HG02870 (cell line): ENCODE measurements around the gene DECR2.
"Not testable (repeated sequence)": the region's sequence is repeated elsewhere in the genome, so short reads cannot be mapped to it uniquely, and the experiment has no call there.

Experiments
- ATAC-seq: cut with Tn5 transposase; IDR thresholded peaks from one replicate; pipeline ENCODE4 v1.9.1; 2021; ENCODE audit warnings: mild to moderate bottlenecking, moderate library complexity; ENCODE audit not compliant: unreplicated experiment

DECR2 gene

GRCh38 chr16:399340-400019 lies 2.2 kb upstream of the DECR2 start:
- no peak for ATAC-seq

GRCh38 chr16:400061-400591 lies 1.6 kb upstream of the DECR2 start:
- ATAC-seq, result no peak

- ATAC-seq, result no peak
Measured at GRCh38 chr16:404971-405486, 3.3 kb downstream of the DECR2 start.

GRCh38 chr16:405548-406506 lies 4.1 kb downstream of the DECR2 start:
- no peak for ATAC-seq

GRCh38 chr16:407253-407652 lies 5.6 kb downstream of the DECR2 start:
- no peak for ATAC-seq

- no peak for ATAC-seq
Measured at GRCh38 chr16:410516-411178, 9.0 kb downstream of the DECR2 start.

GRCh38 chr16:411576-412265 lies 10.0 kb downstream of the DECR2 start:
- no peak for ATAC-seq

- ATAC-seq, result no peak
Measured at GRCh38 chr16:414395-415169, 12.9 kb downstream of the DECR2 start.

GRCh38 chr16:415170-415498 lies 13.4 kb downstream of the DECR2 start:
- not testable (repeated sequence) for ATAC-seq

GRCh38 chr16:422179-422578 lies 20.5 kb downstream of the DECR2 start:
- ATAC-seq, result not testable (repeated sequence)

- ATAC-seq, result no peak
Measured at GRCh38 chr16:424033-424622, 22.4 kb downstream of the DECR2 start.

- ATAC-seq, result no peak
Measured at GRCh38 chr16:424623-425081, 23.0 kb downstream of the DECR2 start.

GRCh38 chr16:425082-425718 lies 23.5 kb downstream of the DECR2 start, which contains the start of gene RAB11FIP3:
Gene RAB11FIP3, plus strand, starts transcription at chr16:425649. Its CDS starts 358 bp downstream, at chr16:426007.
- ATAC-seq, result peak; percentile 82

- peak; percentile 32 for ATAC-seq
Measured at GRCh38 chr16:425740-426114, 24.0 kb downstream of the DECR2 start.

- peak; percentile 19 for ATAC-seq
Measured at GRCh38 chr16:426115-426905, 24.6 kb downstream of the DECR2 start.

GRCh38 chr16:426906-427249 lies 25.2 kb downstream of the DECR2 start:
- ATAC-seq, result no peak

GRCh38 chr16:427250-427649 lies 25.6 kb downstream of the DECR2 start:
- ATAC-seq, result no peak

- ATAC-seq, result no peak
Measured at GRCh38 chr16:430904-431303, 29.2 kb downstream of the DECR2 start.
